ENCODE results near the gene CPTP. TPM values are rescaled to one million over a fixed set of nuclear protein-coding genes. Genes with fewer than 3 reads are reported as not detected.
A peak's percentile ranks its signal among the peaks of the same experiment; 100 is the strongest.

The CPTP gene
- total and polyA plus RNA-seq, 10 of the 15 experiments (the other 5 are each of a cell fraction or from before 2014, with no cell fraction given): 0.06 to 24.3 (median 10.0) TPM

- TF ChIP-seq EP300 (IDR thresholded peaks at IDR 0.05; ENCODE audit: borderline replicate concordance in 1 of 2, control insufficient read depth in 1 of 2, low read depth in 2 of 2, low read length in 2 of 2) (peak in 1 of 2 experiments; percentile 32; a peak in 1 of 4 replicates), NRF1 (conservative IDR thresholded peaks at IDR 0.05; ENCODE audit: low read depth, low read length) (no peak), CHD2 (IDR thresholded peaks at IDR 0.05; ENCODE audit: borderline replicate concordance, low read depth, low read length) (peak; percentile 99), SMAD1 (IDR thresholded peaks at IDR 0.05; ENCODE audit: low read depth, partially characterized antibody) (peak; percentile 83), ZBTB40 (IDR thresholded peaks at IDR 0.05; ENCODE audit: borderline replicate concordance) (peak; percentile 100), STAT1 (conservative IDR thresholded peaks at IDR 0.05) (peak; percentile 99), KLF5 (IDR thresholded peaks at IDR 0.05; ENCODE audit: partially characterized antibody) (peak; percentile 92), FOXK2 (IDR thresholded peaks at IDR 0.05) (peak; percentile 64), YY1 (IDR thresholded peaks at IDR 0.05; ENCODE audit: low read depth, low read length) (peak; percentile 90), NFYB (IDR thresholded peaks at IDR 0.05; ENCODE audit: insufficient read depth, low read depth, low read length) (no peak), PML (IDR thresholded peaks at IDR 0.05; ENCODE audit: low read length) (peak; percentile 89), GATAD2B (conservative IDR thresholded peaks at IDR 0.05; ENCODE audit: low read depth) (peak; percentile 94), ZNF592 (IDR thresholded peaks at IDR 0.05) (peak; percentile 81)
- TF ChIP-seq, protein P1, sequence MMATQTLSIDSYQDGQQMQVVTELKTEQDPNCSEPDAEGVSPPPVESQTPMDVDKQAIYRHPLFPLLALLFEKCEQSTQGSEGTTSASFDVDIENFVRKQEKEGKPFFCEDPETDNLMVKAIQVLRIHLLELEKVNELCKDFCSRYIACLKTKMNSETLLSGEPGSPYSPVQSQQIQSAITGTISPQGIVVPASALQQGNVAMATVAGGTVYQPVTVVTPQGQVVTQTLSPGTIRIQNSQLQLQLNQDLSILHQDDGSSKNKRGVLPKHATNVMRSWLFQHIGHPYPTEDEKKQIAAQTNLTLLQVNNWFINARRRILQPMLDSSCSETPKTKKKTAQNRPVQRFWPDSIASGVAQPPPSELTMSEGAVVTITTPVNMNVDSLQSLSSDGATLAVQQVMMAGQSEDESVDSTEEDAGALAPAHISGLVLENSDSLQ (IDR thresholded peaks at IDR 0.05): peak; percentile 73
- TF ChIP-seq, protein P2, sequence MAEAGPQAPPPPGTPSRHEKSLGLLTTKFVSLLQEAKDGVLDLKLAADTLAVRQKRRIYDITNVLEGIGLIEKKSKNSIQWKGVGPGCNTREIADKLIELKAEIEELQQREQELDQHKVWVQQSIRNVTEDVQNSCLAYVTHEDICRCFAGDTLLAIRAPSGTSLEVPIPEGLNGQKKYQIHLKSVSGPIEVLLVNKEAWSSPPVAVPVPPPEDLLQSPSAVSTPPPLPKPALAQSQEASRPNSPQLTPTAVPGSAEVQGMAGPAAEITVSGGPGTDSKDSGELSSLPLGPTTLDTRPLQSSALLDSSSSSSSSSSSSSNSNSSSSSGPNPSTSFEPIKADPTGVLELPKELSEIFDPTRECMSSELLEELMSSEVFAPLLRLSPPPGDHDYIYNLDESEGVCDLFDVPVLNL (IDR thresholded peaks at IDR 0.05; ENCODE audit: low read depth, low read length): no peak
Measured at GRCh38 chr1:1374929-1375662, 50.5 kb downstream of the CPTP start, which contains the start of gene AURKAIP1 (continued).

Measured in GM12878 (cell line).